DMS53 (cell line): ENCODE results near the gene KLHL36.
"Not testable (repeated sequence)": the region's sequence is repeated elsewhere in the genome, so short reads cannot be mapped to it uniquely, and the experiment has no call there.

Experiments
- DNase-seq: peaks from one replicate; lab custom pipeline; 2025; lab: John Stamatoyannopoulos, UW

The KLHL36 gene

GRCh38 chr16:84673561-84673960 lies 25.2 kb downstream of the KLHL36 start:
- DNase-seq = no peak

- DNase-seq = no peak
Observed at GRCh38 chr16:84675423-84675822, 27.1 kb downstream of the KLHL36 start.

- DNase-seq = no peak
Observed at GRCh38 chr16:84675884-84676283, 27.6 kb downstream of the KLHL36 start.

GRCh38 chr16:84677017-84677803 lies 28.9 kb downstream of the KLHL36 start:
- DNase-seq = no peak

- no peak for DNase-seq
Observed at GRCh38 chr16:84677849-84678248, 29.5 kb downstream of the KLHL36 start.

GRCh38 chr16:84678541-84678940 lies 30.2 kb downstream of the KLHL36 start:
- DNase-seq = no peak

GRCh38 chr16:84680165-84680842 lies 32.0 kb downstream of the KLHL36 start:
- DNase-seq = no peak

GRCh38 chr16:84680843-84681629 lies 32.7 kb downstream of the KLHL36 start:
- no peak for DNase-seq

- DNase-seq = no peak
Observed at GRCh38 chr16:84683691-84684591, 35.6 kb downstream of the KLHL36 start.

GRCh38 chr16:84684592-84684965 lies 36.3 kb downstream of the KLHL36 start:
- no peak for DNase-seq

GRCh38 chr16:84685210-84685609 lies 36.9 kb downstream of the KLHL36 start:
- DNase-seq = no peak

- DNase-seq = peak; percentile 12
Observed at GRCh38 chr16:84686707-84687298, 38.5 kb downstream of the KLHL36 start.

GRCh38 chr16:84687715-84688114 lies 39.4 kb downstream of the KLHL36 start:
- DNase-seq = peak; percentile 37

GRCh38 chr16:84688163-84688562 lies 39.9 kb downstream of the KLHL36 start:
- DNase-seq = not testable (repeated sequence)

- DNase-seq = no peak
Observed at GRCh38 chr16:84689111-84689510, 40.8 kb downstream of the KLHL36 start.

- DNase-seq = no peak
Observed at GRCh38 chr16:84690088-84690819, 41.9 kb downstream of the KLHL36 start.

GRCh38 chr16:84692451-84693214 lies 44.3 kb downstream of the KLHL36 start:
- no peak for DNase-seq

- not testable (repeated sequence) for DNase-seq
Observed at GRCh38 chr16:84693869-84694268, 45.6 kb downstream of the KLHL36 start.

GRCh38 chr16:84694980-84695379 lies 46.7 kb downstream of the KLHL36 start:
- no peak for DNase-seq
